ENCODE results near the gene EFL1.

GRCh38 chr15:82184355-82184754 is 78.2 kb downstream of the EFL1 start:
- TF ChIP-seq HCFC1 (IDR thresholded peaks at IDR 0.05; ENCODE audit: low read length) (no peak), CTCF (IDR thresholded peaks at IDR 0.05 in 2 of 3, conservative IDR thresholded peaks at IDR 0.05 in 1 of 3; ENCODE audit: control insufficient read depth in 2 of 3, extremely low read depth in 1 of 3, insufficient read depth in 1 of 3, low read depth in 3 of 3, low read length in 3 of 3) (no peak)

Data from GM12878 (cell line).